Breast epithelium (tissue), 3 donors: ENCODE data around the gene TNFSF10.

ENCODE experiments used
- POLR2A ChIP-seq: fragments of 450-650 bp; IDR thresholded peaks from one replicate; pipeline ENCODE4 v1.6.1; 2016; ENCODE audit warnings: antibody characterized with exemption, mild to moderate bottlenecking, moderate library complexity
- POLR2AphosphoS5 ChIP-seq, 3 donors: sonication (generic); formaldehyde crosslinking; IDR thresholded peaks; one replicate each; pipeline ENCODE4 v1.6.1; 2017; ENCODE audit warnings: antibody characterized with exemption in 3 of 3
- TF ChIP-seq, protein P1 (sequence below), 3 donors: fragments of 450-650 bp; IDR thresholded peaks; one replicate each; pipeline ENCODE4 v1.5.1; 2016 to 2017; ENCODE audit warnings: antibody characterized with exemption in 3 of 3, mild to moderate bottlenecking in 3 of 3, moderate library complexity in 3 of 3

DNA sequence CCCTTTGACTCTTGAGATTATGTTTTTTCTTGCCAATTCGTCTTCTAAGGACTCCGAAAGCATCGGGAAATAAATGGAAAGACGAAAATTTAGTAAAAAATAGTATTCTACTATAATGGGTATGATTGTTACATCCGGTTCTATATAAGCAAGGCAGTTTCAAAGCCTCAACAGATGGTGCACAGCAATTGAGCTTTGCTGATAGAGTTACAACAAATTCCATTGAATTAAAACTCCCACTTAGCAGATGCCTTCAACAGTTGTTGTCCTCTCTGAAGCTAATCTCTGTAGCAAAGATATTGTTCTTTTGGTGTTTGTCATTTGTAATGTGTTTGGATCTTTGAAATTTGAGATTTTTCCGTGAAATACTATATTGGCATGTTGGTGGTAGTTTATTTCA is 58.9 kb downstream of the TNFSF10 start:
- TF ChIP-seq, protein P1, sequence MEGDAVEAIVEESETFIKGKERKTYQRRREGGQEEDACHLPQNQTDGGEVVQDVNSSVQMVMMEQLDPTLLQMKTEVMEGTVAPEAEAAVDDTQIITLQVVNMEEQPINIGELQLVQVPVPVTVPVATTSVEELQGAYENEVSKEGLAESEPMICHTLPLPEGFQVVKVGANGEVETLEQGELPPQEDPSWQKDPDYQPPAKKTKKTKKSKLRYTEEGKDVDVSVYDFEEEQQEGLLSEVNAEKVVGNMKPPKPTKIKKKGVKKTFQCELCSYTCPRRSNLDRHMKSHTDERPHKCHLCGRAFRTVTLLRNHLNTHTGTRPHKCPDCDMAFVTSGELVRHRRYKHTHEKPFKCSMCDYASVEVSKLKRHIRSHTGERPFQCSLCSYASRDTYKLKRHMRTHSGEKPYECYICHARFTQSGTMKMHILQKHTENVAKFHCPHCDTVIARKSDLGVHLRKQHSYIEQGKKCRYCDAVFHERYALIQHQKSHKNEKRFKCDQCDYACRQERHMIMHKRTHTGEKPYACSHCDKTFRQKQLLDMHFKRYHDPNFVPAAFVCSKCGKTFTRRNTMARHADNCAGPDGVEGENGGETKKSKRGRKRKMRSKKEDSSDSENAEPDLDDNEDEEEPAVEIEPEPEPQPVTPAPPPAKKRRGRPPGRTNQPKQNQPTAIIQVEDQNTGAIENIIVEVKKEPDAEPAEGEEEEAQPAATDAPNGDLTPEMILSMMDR (IDR thresholded peaks at IDR 0.05): no peak
- TF ChIP-seq POLR2A (no peak), POLR2AphosphoS5 (IDR thresholded peaks at IDR 0.05) (no peak)
